ENCODE results near the gene TPCN2. TPM values are rescaled to one million over a fixed set of nuclear protein-coding genes. Genes with fewer than 3 reads are reported as not detected.
A peak's percentile ranks its signal among the peaks of the same experiment; 100 is the strongest.

TPCN2 gene
- total RNA-seq, 4 donors from 2014 or later: 18.7 to 34.5 (median 24.7) TPM

GRCh38 chr11:69094915-69095290 is 46.2 kb downstream of the TPCN2 start:
- no peak for DNase-seq (ENCODE audit: extremely low spot score)
- Histone ChIP-seq H3K4me3 (no peak overlapping the region), H3K36me3 (peaks cover 4 to 51% (median 20%) of the 10 kb centered on the region in 4 donors), H3K27me3 (no peaks in the 10 kb centered on the region), H3K9me3 (no peaks in the 10 kb centered on the region), H3K4me1 (peaks cover 0 to 19% (median 17%) of the 10 kb centered on the region in 4 donors), H3K27ac (replicated peaks in 1 of 4) (peak overlapping the region in 3 of 4 donors; percentile 5 to 43 (median 6))
- no peak for TF ChIP-seq EP300 (IDR thresholded peaks at IDR 0.05)
- TF ChIP-seq POLR2A (IDR thresholded peaks at IDR 0.05; ENCODE audit: low read depth): no peak
- no peak for TF ChIP-seq POLR2AphosphoS5 (IDR thresholded peaks at IDR 0.05)
- no peak for TF ChIP-seq CTCF (IDR thresholded peaks at IDR 0.05)
- 83% methylated on average over 3 of the region's 10 CpGs for WGBS
- intact Hi-C loops (cut with DNase I): no loop called here

- intact Hi-C loops (cut with DNase I): no loop called here
- WGBS: 83% methylated on average over 10 of the region's 10 CpGs
- no peaks in the 10 kb centered on the region for H3K9me3 ChIP-seq
These were observed 46.6 kb downstream of the TPCN2 start for GRCh38 chr11:69095300-69095699.

GRCh38 chr11:69096473-69096872 is 47.7 kb downstream of the TPCN2 start:
- H3K4me1 ChIP-seq: peaks cover 0 to 20% (median 19%) of the 10 kb centered on the region in 4 donors
- H3K4me3 ChIP-seq: no peak overlapping the region
- DNase-seq (ENCODE audit: extremely low spot score): no peak
- peaks cover 0 to 38% (median 14%) of the 10 kb centered on the region in 4 donors for H3K36me3 ChIP-seq
- no peaks in the 10 kb centered on the region for H3K27me3 ChIP-seq
- H3K9me3 ChIP-seq: no peaks in the 10 kb centered on the region
- WGBS: 88% methylated on average over 13 of the region's 13 CpGs
- no peak for TF ChIP-seq CTCF (IDR thresholded peaks at IDR 0.05)
- TF ChIP-seq POLR2A (IDR thresholded peaks at IDR 0.05; ENCODE audit: low read depth): no peak
- TF ChIP-seq EP300 (IDR thresholded peaks at IDR 0.05): no peak
- no peak for TF ChIP-seq POLR2AphosphoS5 (IDR thresholded peaks at IDR 0.05)
- H3K27ac ChIP-seq (replicated peaks in 1 of 4): no peak overlapping the region
- intact Hi-C loops (cut with DNase I): no loop called here

More at GRCh38 chr11:69095300-69095699, 46.6 kb downstream of the TPCN2 start:
- no peaks in the 10 kb centered on the region for H3K27me3 ChIP-seq
- DNase-seq (ENCODE audit: extremely low spot score): no peak
- peak overlapping the region in 2 of 4 donors; percentile 5 to 43 for H3K27ac ChIP-seq (replicated peaks in 1 of 4)
- peaks cover 0 to 19% (median 17%) of the 10 kb centered on the region in 4 donors for H3K4me1 ChIP-seq
- peaks cover 1 to 47% (median 18%) of the 10 kb centered on the region in 4 donors for H3K36me3 ChIP-seq
- TF ChIP-seq CTCF (IDR thresholded peaks at IDR 0.05) (no peak), POLR2AphosphoS5 (IDR thresholded peaks at IDR 0.05) (no peak), EP300 (IDR thresholded peaks at IDR 0.05) (no peak), POLR2A (IDR thresholded peaks at IDR 0.05; ENCODE audit: low read depth) (no peak)
- no peak overlapping the region for H3K4me3 ChIP-seq

GRCh38 chr11:69097263-69097662 is 48.5 kb downstream of the TPCN2 start:
- TF ChIP-seq POLR2AphosphoS5 (IDR thresholded peaks at IDR 0.05): no peak
- no peak for TF ChIP-seq CTCF (IDR thresholded peaks at IDR 0.05)
- TF ChIP-seq POLR2A (IDR thresholded peaks at IDR 0.05; ENCODE audit: low read depth): no peak
- TF ChIP-seq EP300 (IDR thresholded peaks at IDR 0.05): no peak
- intact Hi-C loops (cut with DNase I): no loop called here
- peaks cover 0 to 30% (median 8%) of the 10 kb centered on the region in 4 donors for H3K36me3 ChIP-seq
- 55% methylated on average over 10 of the region's 16 CpGs for WGBS
- no peak for DNase-seq (ENCODE audit: extremely low spot score)
- H3K27me3 ChIP-seq: no peaks in the 10 kb centered on the region
- peaks cover 3 to 28% (median 26%) of the 10 kb centered on the region in 4 donors for H3K4me1 ChIP-seq
- H3K27ac ChIP-seq (replicated peaks in 1 of 4): no peak overlapping the region
- H3K9me3 ChIP-seq: no peaks in the 10 kb centered on the region
- no peak overlapping the region for H3K4me3 ChIP-seq

- Histone ChIP-seq H3K36me3 (peaks cover 0 to 12% (median 5%) of the 10 kb centered on the region in 4 donors), H3K27me3 (no peaks in the 10 kb centered on the region), H3K9me3 (no peaks in the 10 kb centered on the region), H3K27ac (replicated peaks in 1 of 4) (no peak overlapping the region), H3K4me3 (no peak overlapping the region), H3K4me1 (peaks cover 3 to 28% (median 24%) of the 10 kb centered on the region in 4 donors)
- DNase-seq (ENCODE audit: extremely low spot score): no peak
- intact Hi-C loops (cut with DNase I): no loop called here
- WGBS: 83% methylated on average over 16 of the region's 17 CpGs
- TF ChIP-seq POLR2A (IDR thresholded peaks at IDR 0.05; ENCODE audit: low read depth): no peak
- TF ChIP-seq EP300 (IDR thresholded peaks at IDR 0.05): no peak
- no peak for TF ChIP-seq POLR2AphosphoS5 (IDR thresholded peaks at IDR 0.05)
These were observed 50.4 kb downstream of the TPCN2 start for GRCh38 chr11:69099180-69099579.

Data from esophagus muscularis mucosa (tissue), 4 donors.